Measurements from ENCODE around the gene SWI5. TPM values are rescaled to one million over a fixed set of nuclear protein-coding genes. Genes with fewer than 3 reads are reported as not detected.

SWI5 gene
- total and polyA plus RNA-seq, 5 donors from 2014 or later: 10.6 to 27.1 (median 20.9) TPM

GRCh38 chr9:128242828-128243214 lies 33.3 kb upstream of the SWI5 start:
- Histone ChIP-seq H3K4me3 (ENCODE audit: low read depth, low read length) (no peak overlapping the region), H3K36me3 (ENCODE audit: control insufficient read depth, insufficient read depth, low read length) (no peaks in the 10 kb centered on the region), H3K4me1 (ENCODE audit: control insufficient read depth, insufficient read depth, low read length, poor library complexity, severe bottlenecking) (no peaks in the 10 kb centered on the region), H3K27ac (ENCODE audit: insufficient read depth, low read length, poor library complexity, severe bottlenecking) (no peak overlapping the region), H3K9me3 (ENCODE audit: control insufficient read depth in 2 of 2, low read length in 2 of 2) (no peaks in the 10 kb centered on the region), H3K27me3 (ENCODE audit: control insufficient read depth, insufficient read depth, low read length) (peaks cover 4% of the 10 kb centered on the region)
- peaks cover 0 to 7% (median 5%) of the 10 kb centered on the region in 4 donors for H3K4me1 Mint-ChIP-seq
- ATAC-seq (ENCODE audit: low read depth in 2 of 2) (no peak), DNase-seq (no peak)
- no peaks in the 10 kb centered on the region for H3K36me3 Mint-ChIP-seq
- H3K4me3 Mint-ChIP-seq: no peak overlapping the region
- H3K27ac Mint-ChIP-seq: no peak overlapping the region
- no peaks in the 10 kb centered on the region for H3K9me3 Mint-ChIP-seq
- peaks cover 38% of the 10 kb centered on the region for H3K27me3 Mint-ChIP-seq

- H3K36me3 ChIP-seq (ENCODE audit: control insufficient read depth, insufficient read depth, low read length): no peaks in the 10 kb centered on the region
- Mint-ChIP-seq H3K4me1 (peaks cover 0 to 7% (median 5%) of the 10 kb centered on the region in 4 donors), H3K27ac (peak overlapping the region in 1 of 3 donors; percentile 11), H3K9me3 (no peaks in the 10 kb centered on the region), H3K4me3 (peak overlapping the region in 1 of 4 donors; percentile 64), H3K36me3 (no peaks in the 10 kb centered on the region), H3K27me3 (peaks cover 37% of the 10 kb centered on the region)
- peaks cover 4% of the 10 kb centered on the region for H3K27me3 ChIP-seq (ENCODE audit: control insufficient read depth, insufficient read depth, low read length)
- no peak overlapping the region for H3K27ac ChIP-seq (ENCODE audit: insufficient read depth, low read length, poor library complexity, severe bottlenecking)
- H3K9me3 ChIP-seq (ENCODE audit: control insufficient read depth in 2 of 2, low read length in 2 of 2): no peaks in the 10 kb centered on the region
- ATAC-seq (ENCODE audit: low read depth in 2 of 2): no peak
- DNase-seq: no peak
- H3K4me1 ChIP-seq (ENCODE audit: control insufficient read depth, insufficient read depth, low read length, poor library complexity, severe bottlenecking): no peaks in the 10 kb centered on the region
- H3K4me3 ChIP-seq (ENCODE audit: low read depth, low read length): no peak overlapping the region
Measured at GRCh38 chr9:128243215-128244018, 32.7 kb upstream of the SWI5 start.

GRCh38 chr9:128244091-128244836 lies 31.8 kb upstream of the SWI5 start:
- no peak for ATAC-seq (ENCODE audit: low read depth in 2 of 2)
- DNase-seq: no peak
- H3K27me3 Mint-ChIP-seq: peaks cover 32% of the 10 kb centered on the region
- Histone ChIP-seq H3K4me3 (ENCODE audit: low read depth, low read length) (no peak overlapping the region), H3K9me3 (ENCODE audit: control insufficient read depth in 2 of 2, low read length in 2 of 2) (no peaks in the 10 kb centered on the region), H3K27me3 (ENCODE audit: control insufficient read depth, insufficient read depth, low read length) (peaks cover 4% of the 10 kb centered on the region), H3K4me1 (ENCODE audit: control insufficient read depth, insufficient read depth, low read length, poor library complexity, severe bottlenecking) (no peaks in the 10 kb centered on the region), H3K36me3 (ENCODE audit: control insufficient read depth, insufficient read depth, low read length) (no peaks in the 10 kb centered on the region), H3K27ac (ENCODE audit: insufficient read depth, low read length, poor library complexity, severe bottlenecking) (no peak overlapping the region)
- H3K36me3 Mint-ChIP-seq: no peaks in the 10 kb centered on the region
- H3K9me3 Mint-ChIP-seq: no peaks in the 10 kb centered on the region
- peaks cover 0 to 7% (median 5%) of the 10 kb centered on the region in 4 donors for H3K4me1 Mint-ChIP-seq
- H3K4me3 Mint-ChIP-seq: no peak overlapping the region
- H3K27ac Mint-ChIP-seq: no peak overlapping the region

- H3K4me1 ChIP-seq (ENCODE audit: control insufficient read depth, insufficient read depth, low read length, poor library complexity, severe bottlenecking): peaks cover 3% of the 10 kb centered on the region
- no peak overlapping the region for H3K27ac Mint-ChIP-seq
- ATAC-seq (ENCODE audit: low read depth in 2 of 2) (no peak), DNase-seq (no peak)
- no peak overlapping the region for H3K4me3 Mint-ChIP-seq
- no peaks in the 10 kb centered on the region for H3K9me3 ChIP-seq (ENCODE audit: control insufficient read depth in 2 of 2, low read length in 2 of 2)
- no peaks in the 10 kb centered on the region for H3K36me3 Mint-ChIP-seq
- H3K27ac ChIP-seq (ENCODE audit: insufficient read depth, low read length, poor library complexity, severe bottlenecking): no peak overlapping the region
- no peaks in the 10 kb centered on the region for H3K9me3 Mint-ChIP-seq
- H3K4me1 Mint-ChIP-seq: peaks cover 0 to 10% (median 7%) of the 10 kb centered on the region in 4 donors
- peaks cover 4% of the 10 kb centered on the region for H3K27me3 ChIP-seq (ENCODE audit: control insufficient read depth, insufficient read depth, low read length)
- H3K4me3 ChIP-seq (ENCODE audit: low read depth, low read length): no peak overlapping the region
- H3K27me3 Mint-ChIP-seq: peaks cover 32% of the 10 kb centered on the region
- H3K36me3 ChIP-seq (ENCODE audit: control insufficient read depth, insufficient read depth, low read length): no peaks in the 10 kb centered on the region
Measured at GRCh38 chr9:128244837-128245231, 31.2 kb upstream of the SWI5 start.

GRCh38 chr9:128245421-128246151 lies 30.5 kb upstream of the SWI5 start:
- peaks cover 9% of the 10 kb centered on the region for H3K4me1 ChIP-seq (ENCODE audit: control insufficient read depth, insufficient read depth, low read length, poor library complexity, severe bottlenecking)
- peaks cover 28% of the 10 kb centered on the region for H3K27me3 Mint-ChIP-seq
- H3K9me3 ChIP-seq (ENCODE audit: control insufficient read depth in 2 of 2, low read length in 2 of 2): no peaks in the 10 kb centered on the region
- DNase-seq: no peak
- H3K27ac ChIP-seq (ENCODE audit: insufficient read depth, low read length, poor library complexity, severe bottlenecking): no peak overlapping the region
- no peaks in the 10 kb centered on the region for H3K36me3 Mint-ChIP-seq
- H3K36me3 ChIP-seq (ENCODE audit: control insufficient read depth, insufficient read depth, low read length): no peaks in the 10 kb centered on the region
- H3K4me3 ChIP-seq (ENCODE audit: low read depth, low read length): no peak overlapping the region
- peaks cover 0 to 13% (median 7%) of the 10 kb centered on the region in 4 donors for H3K4me1 Mint-ChIP-seq
- H3K4me3 Mint-ChIP-seq: peak overlapping the region in 1 of 4 donors; percentile 1
- H3K27ac Mint-ChIP-seq: no peak overlapping the region
- H3K9me3 Mint-ChIP-seq: no peaks in the 10 kb centered on the region
- H3K27me3 ChIP-seq (ENCODE audit: control insufficient read depth, insufficient read depth, low read length): peaks cover 4% of the 10 kb centered on the region
- ATAC-seq (ENCODE audit: low read depth in 2 of 2): no peak

- Mint-ChIP-seq H3K36me3 (no peaks in the 10 kb centered on the region), H3K27ac (no peak overlapping the region), H3K4me3 (no peak overlapping the region), H3K27me3 (peaks cover 23% of the 10 kb centered on the region), H3K4me1 (peaks cover 0 to 18% (median 11%) of the 10 kb centered on the region in 4 donors), H3K9me3 (no peaks in the 10 kb centered on the region)
- H3K9me3 ChIP-seq (ENCODE audit: control insufficient read depth in 2 of 2, low read length in 2 of 2): no peaks in the 10 kb centered on the region
- no peak for DNase-seq
- no peak overlapping the region for H3K27ac ChIP-seq (ENCODE audit: insufficient read depth, low read length, poor library complexity, severe bottlenecking)
- no peak for ATAC-seq (ENCODE audit: low read depth in 2 of 2)
- H3K36me3 ChIP-seq (ENCODE audit: control insufficient read depth, insufficient read depth, low read length): no peaks in the 10 kb centered on the region
- no peak overlapping the region for H3K4me3 ChIP-seq (ENCODE audit: low read depth, low read length)
- peaks cover 4% of the 10 kb centered on the region for H3K27me3 ChIP-seq (ENCODE audit: control insufficient read depth, insufficient read depth, low read length)
- H3K4me1 ChIP-seq (ENCODE audit: control insufficient read depth, insufficient read depth, low read length, poor library complexity, severe bottlenecking): peaks cover 18% of the 10 kb centered on the region
Measured at GRCh38 chr9:128246471-128246870, 29.6 kb upstream of the SWI5 start.

- Mint-ChIP-seq H3K27ac (peak overlapping the region in 1 of 3 donors; percentile 20), H3K36me3 (no peaks in the 10 kb centered on the region)
Measured at GRCh38 chr9:128247226-128247803, 28.8 kb upstream of the SWI5 start.

More at GRCh38 chr9:128247226-128247803, 28.8 kb upstream of the SWI5 start:
- DNase-seq: no peak
- peaks cover 18% of the 10 kb centered on the region for H3K27me3 Mint-ChIP-seq
- Histone ChIP-seq H3K36me3 (ENCODE audit: control insufficient read depth, insufficient read depth, low read length) (no peaks in the 10 kb centered on the region), H3K27me3 (ENCODE audit: control insufficient read depth, insufficient read depth, low read length) (peaks cover 4% of the 10 kb centered on the region), H3K4me3 (ENCODE audit: low read depth, low read length) (no peak overlapping the region), H3K4me1 (ENCODE audit: control insufficient read depth, insufficient read depth, low read length, poor library complexity, severe bottlenecking) (peaks cover 19% of the 10 kb centered on the region), H3K27ac (ENCODE audit: insufficient read depth, low read length, poor library complexity, severe bottlenecking) (no peak overlapping the region), H3K9me3 (ENCODE audit: control insufficient read depth in 2 of 2, low read length in 2 of 2) (no peaks in the 10 kb centered on the region)
- peaks cover 0 to 24% (median 13%) of the 10 kb centered on the region in 4 donors for H3K4me1 Mint-ChIP-seq
- H3K4me3 Mint-ChIP-seq: no peak overlapping the region
- H3K9me3 Mint-ChIP-seq: no peaks in the 10 kb centered on the region
- ATAC-seq (ENCODE audit: low read depth in 2 of 2): no peak

All from CD4-positive, CD25-positive, alpha-beta regulatory T cell (primary cell).